Measurements from ENCODE around the gene FGFRL1. TPM values are rescaled to one million over a fixed set of nuclear protein-coding genes. Genes with fewer than 3 reads are reported as not detected.
A peak's percentile ranks its signal among the peaks of the same experiment; 100 is the strongest.

The FGFRL1 gene
- total and polyA plus RNA-seq, 2 of the 13 experiments (the other 11 are each of a cell fraction or from before 2014, with no cell fraction given): 19.1 to 30.6 TPM

DNA sequence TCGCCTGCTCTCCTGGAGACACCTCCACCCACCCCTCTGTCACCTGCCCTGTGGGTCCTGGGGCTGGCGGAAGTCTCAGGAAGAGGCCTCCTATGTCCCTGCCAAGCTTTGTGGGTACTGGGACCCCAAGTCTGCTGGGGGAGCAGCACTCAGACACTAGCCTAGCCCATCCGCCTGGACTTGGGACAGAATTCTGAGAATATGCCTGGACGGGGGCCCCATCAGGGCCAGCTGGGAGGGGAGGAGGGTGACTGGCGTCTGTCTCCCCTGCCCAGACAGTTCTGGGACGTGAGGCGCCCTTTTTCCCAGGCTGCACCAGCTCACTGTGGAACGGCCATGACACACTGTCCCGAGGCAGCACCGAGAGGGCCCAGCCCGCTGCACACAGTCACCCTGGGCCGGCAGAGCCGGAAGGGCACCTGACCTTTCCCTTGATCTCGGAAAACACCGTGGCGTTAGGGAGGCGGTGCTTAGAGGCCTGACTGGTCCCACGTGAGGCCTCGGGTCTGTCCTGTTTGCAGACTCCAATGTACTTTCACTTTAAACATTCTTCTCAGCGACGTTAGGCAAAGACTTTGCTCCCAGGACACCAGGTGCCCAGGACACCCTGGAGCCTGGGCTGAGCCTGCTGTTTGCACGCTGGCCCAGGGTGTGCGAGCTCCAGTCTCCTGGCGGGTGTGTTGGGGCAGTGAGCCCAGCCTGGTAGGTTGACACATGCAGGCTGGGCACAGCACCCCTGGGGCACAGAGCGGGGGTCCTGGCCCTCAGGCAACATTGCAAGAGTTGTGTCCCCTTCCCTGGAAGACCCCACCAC lies 18.9 kb upstream of the FGFRL1 start (continued):
- TF ChIP-seq ZNF766 (CRISPR knock-in tag; IDR thresholded peaks at IDR 0.05; ENCODE audit: borderline replicate concordance) (peak; percentile 27; the same call in 1 of the 2 replicates), ZNF768 (CRISPR knock-in tag; IDR thresholded peaks at IDR 0.05) (peak; percentile 60; the same call in 1 of the 2 replicates), NR2F1 (CRISPR knock-in tag; IDR thresholded peaks at IDR 0.05) (peak; percentile 91 to 95), ELF4 (CRISPR knock-in tag; IDR thresholded peaks at IDR 0.05; ENCODE audit: borderline replicate concordance) (0 out of 2 replicates have a peak, but pooled peaks have one; percentile 28), SRSF4 (IDR thresholded peaks at IDR 0.05; ENCODE audit: low read depth, low read length, poor library complexity, severe bottlenecking) (no peak), TCF7L2 (IDR thresholded peaks at IDR 0.05; ENCODE audit: low read depth, low read length) (no peak), SRY (CRISPR knock-in tag; IDR thresholded peaks at IDR 0.05) (peak; percentile 61; the same call in 1 of the 2 replicates), NFE2L2 (IDR thresholded peaks at IDR 0.05; ENCODE audit: low read length) (no peak), ZKSCAN8 (CRISPR knock-in tag; IDR thresholded peaks at IDR 0.05; ENCODE audit: borderline replicate concordance) (peak; percentile 85), BCLAF1 (IDR thresholded peaks at IDR 0.05) (no peak), ZNF772 (CRISPR knock-in tag; IDR thresholded peaks at IDR 0.05) (0 out of 2 replicates have a peak, but pooled peaks have one; percentile 11), ZFX (CRISPR knock-in tag; IDR thresholded peaks at IDR 0.05; ENCODE audit: low read depth) (peak; percentile 82; the same call in 1 of the 2 replicates), ZNF431 (CRISPR knock-in tag; IDR thresholded peaks at IDR 0.05; ENCODE audit: borderline replicate concordance, low read depth) (peak; percentile 88; the same call in 1 of the 2 replicates), KMT2A (CRISPR knock-in tag; IDR thresholded peaks at IDR 0.05) (no peak), ZNF317 (CRISPR knock-in tag; IDR thresholded peaks at IDR 0.05) (0 out of 2 replicates have a peak, but pooled peaks have one; percentile 49)
- TF ChIP-seq, protein P1, sequence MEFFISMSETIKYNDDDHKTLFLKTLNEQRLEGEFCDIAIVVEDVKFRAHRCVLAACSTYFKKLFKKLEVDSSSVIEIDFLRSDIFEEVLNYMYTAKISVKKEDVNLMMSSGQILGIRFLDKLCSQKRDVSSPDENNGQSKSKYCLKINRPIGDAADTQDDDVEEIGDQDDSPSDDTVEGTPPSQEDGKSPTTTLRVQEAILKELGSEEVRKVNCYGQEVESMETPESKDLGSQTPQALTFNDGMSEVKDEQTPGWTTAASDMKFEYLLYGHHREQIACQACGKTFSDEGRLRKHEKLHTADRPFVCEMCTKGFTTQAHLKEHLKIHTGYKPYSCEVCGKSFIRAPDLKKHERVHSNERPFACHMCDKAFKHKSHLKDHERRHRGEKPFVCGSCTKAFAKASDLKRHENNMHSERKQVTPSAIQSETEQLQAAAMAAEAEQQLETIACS (CRISPR knock-in tag; IDR thresholded peaks at IDR 0.05): no peak
- TF ChIP-seq, protein P2, sequence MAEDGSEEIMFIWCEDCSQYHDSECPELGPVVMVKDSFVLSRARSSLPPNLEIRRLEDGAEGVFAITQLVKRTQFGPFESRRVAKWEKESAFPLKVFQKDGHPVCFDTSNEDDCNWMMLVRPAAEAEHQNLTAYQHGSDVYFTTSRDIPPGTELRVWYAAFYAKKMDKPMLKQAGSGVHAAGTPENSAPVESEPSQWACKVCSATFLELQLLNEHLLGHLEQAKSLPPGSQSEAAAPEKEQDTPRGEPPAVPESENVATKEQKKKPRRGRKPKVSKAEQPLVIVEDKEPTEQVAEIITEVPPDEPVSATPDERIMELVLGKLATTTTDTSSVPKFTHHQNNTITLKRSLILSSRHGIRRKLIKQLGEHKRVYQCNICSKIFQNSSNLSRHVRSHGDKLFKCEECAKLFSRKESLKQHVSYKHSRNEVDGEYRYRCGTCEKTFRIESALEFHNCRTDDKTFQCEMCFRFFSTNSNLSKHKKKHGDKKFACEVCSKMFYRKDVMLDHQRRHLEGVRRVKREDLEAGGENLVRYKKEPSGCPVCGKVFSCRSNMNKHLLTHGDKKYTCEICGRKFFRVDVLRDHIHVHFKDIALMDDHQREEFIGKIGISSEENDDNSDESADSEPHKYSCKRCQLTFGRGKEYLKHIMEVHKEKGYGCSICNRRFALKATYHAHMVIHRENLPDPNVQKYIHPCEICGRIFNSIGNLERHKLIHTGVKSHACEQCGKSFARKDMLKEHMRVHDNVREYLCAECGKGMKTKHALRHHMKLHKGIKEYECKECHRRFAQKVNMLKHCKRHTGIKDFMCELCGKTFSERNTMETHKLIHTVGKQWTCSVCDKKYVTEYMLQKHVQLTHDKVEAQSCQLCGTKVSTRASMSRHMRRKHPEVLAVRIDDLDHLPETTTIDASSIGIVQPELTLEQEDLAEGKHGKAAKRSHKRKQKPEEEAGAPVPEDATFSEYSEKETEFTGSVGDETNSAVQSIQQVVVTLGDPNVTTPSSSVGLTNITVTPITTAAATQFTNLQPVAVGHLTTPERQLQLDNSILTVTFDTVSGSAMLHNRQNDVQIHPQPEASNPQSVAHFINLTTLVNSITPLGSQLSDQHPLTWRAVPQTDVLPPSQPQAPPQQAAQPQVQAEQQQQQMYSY (CRISPR knock-in tag; IDR thresholded peaks at IDR 0.05): no peak

Data from HepG2 (cell line).